Lung (tissue), 12 donors: ENCODE data around the gene SDK1. TPM values are rescaled to one million over a fixed set of nuclear protein-coding genes. Genes with fewer than 3 reads are reported as not detected.

ENCODE experiments used
- ATAC-seq: fragments of 200-7000 bp; cut with Tn5 transposase; one replicate; pipeline ENCODE4 v1.9.1; 2020; ENCODE audit warnings: moderate number of reproducible peaks; ENCODE audit not compliant: insufficient read depth, low FRiP score
- DNase-seq, 3 donors: peaks; one replicate each; pipeline ENCODE4 v3.0.0-alpha.2; 2013 to 2017
- H3K27ac ChIP-seq, 2 donors: one replicate each; pipeline ENCODE4 v1.5.1; 2013; ENCODE audit warnings: mild to moderate bottlenecking in 2 of 2, moderate library complexity in 2 of 2, control low read depth in 1 of 2, inconsistent platforms in 1 of 2, low read depth in 1 of 2, low read length in 1 of 2
- H3K27me3 ChIP-seq, 3 donors: one replicate each; pipeline ENCODE4 v1.5.1; 2013; ENCODE audit warnings: low read length in 2 of 3; ENCODE audit not compliant: control insufficient read depth in 3 of 3, insufficient read depth in 3 of 3
- H3K36me3 ChIP-seq, 4 donors: one replicate each; pipeline ENCODE4 v1.5.1; 2013; ENCODE audit warnings: low read length in 4 of 4, mild to moderate bottlenecking in 1 of 4, moderate library complexity in 1 of 4; ENCODE audit not compliant: control insufficient read depth in 4 of 4, insufficient read depth in 4 of 4
- H3K4me1 ChIP-seq, 5 donors: one replicate each; pipeline ENCODE4 v1.5.1; 2013; ENCODE audit warnings: low read length in 5 of 5, mild to moderate bottlenecking in 2 of 5, moderate library complexity in 1 of 5; ENCODE audit not compliant: control insufficient read depth in 5 of 5, insufficient read depth in 5 of 5
- H3K4me3 ChIP-seq: one replicate; pipeline ENCODE4 v1.5.1; 2013; ENCODE audit warnings: mild to moderate bottlenecking, control low read depth, moderate library complexity
- H3K9ac ChIP-seq, 2 donors: one replicate each; pipeline ENCODE4 v1.5.1; 2013; ENCODE audit warnings: low read length in 2 of 2, control low read depth in 1 of 2; ENCODE audit not compliant: insufficient read depth in 1 of 2
- H3K9me3 ChIP-seq, 4 donors: one replicate each; pipeline ENCODE4 v1.5.1; 2013; ENCODE audit warnings: low read length in 3 of 4, mild to moderate bottlenecking in 1 of 4, moderate library complexity in 1 of 4; ENCODE audit not compliant: control insufficient read depth in 4 of 4, insufficient read depth in 3 of 4
- WGBS, 2 donors: extraction: QIAGEN DNeasy Blood & Tissue Kit; methylation state at CpG; one replicate each; pipeline ENCODE4 v1.1.7; 2013; 5-methylcytosine and 5-hydroxymethylcytosine counted together
- polyA plus RNA-seq, 2 donors: library from polyadenylated mRNA; stranded (reverse); fragments of 200-250 nt; gene quantifications; one replicate each; pipeline ENCODE4 v1.2.1, GENCODE V29; 2013
- total RNA-seq, 2 donors: library from RNA; depleted of rRNA in 1 of 2; stranded (reverse); fragments of >200 nt in 1 of 2; gene quantifications; one replicate each; pipeline ENCODE4 v1.2.1, GENCODE V29; 2014 to 2021
- TF ChIP-seq, protein P1 (sequence below): IDR thresholded peaks from 2 replicates; pipeline ENCODE4 v1.5.1; 2012; ENCODE audit warnings: mild to moderate bottlenecking; ENCODE audit errors: control extremely low read depth, extremely low read depth
- donor health status: control.
- donor health status: control.
- donor health status: Bipolar disorder and iron deficiency.
- donor health status: healthy.
- donor health status: DM: yes; HTN: yes; CAD: no.

Gene SDK1
- total and polyA plus RNA-seq, 4 donors = 3.7 to 30.1 (median 12.7) TPM

DNA sequence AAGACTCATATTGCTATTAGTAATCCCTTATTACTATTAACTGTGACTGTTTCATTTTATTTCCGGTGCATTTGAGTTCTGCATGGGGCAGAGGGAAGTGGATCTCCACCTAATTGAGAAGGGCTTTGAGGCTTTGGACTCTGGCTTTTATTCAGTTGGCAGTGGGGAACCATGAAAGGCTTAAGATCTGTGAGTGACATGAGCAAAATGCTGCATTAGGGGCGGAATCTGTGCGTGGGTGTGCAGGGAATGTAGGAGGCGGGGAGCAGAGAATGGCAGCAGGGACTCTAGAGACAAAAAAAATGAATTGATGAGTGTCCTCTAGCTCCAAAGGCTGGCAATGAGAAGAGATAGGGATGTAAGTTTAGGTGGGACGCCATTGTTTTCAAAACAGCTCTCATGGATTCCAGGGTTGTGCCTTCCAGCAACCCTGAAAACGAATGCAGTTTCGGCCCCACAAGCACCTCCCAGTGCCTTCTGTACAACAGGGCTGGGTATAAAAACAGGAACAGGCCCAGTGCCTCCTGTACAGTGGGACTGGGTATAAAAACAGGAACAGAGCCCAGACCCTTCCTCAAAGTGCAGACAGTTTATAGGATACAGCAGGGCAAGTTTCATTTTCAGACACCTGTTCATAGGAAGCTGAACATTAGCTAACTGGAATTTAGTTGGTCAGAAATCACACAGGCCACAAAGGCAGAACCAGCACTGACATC is 717.7 kb downstream of the SDK1 start:
- peaks cover 0 to 19% (median 7%) of the 10 kb centered on the region in 4 donors for H3K9me3 ChIP-seq
- DNase-seq (no peak), ATAC-seq (no peak)
- no peak overlapping the region for H3K9ac ChIP-seq
- H3K27ac ChIP-seq = no peak overlapping the region
- WGBS, 2 donors = 92 to 93% methylated on average over 7 of the region's 7 CpGs
- H3K27me3 ChIP-seq = no peaks in the 10 kb centered on the region
- no peak overlapping the region for H3K4me3 ChIP-seq
- peaks cover 0 to 19% (median 0%) of the 10 kb centered on the region in 5 donors for H3K4me1 ChIP-seq
- TF ChIP-seq, protein P1, sequence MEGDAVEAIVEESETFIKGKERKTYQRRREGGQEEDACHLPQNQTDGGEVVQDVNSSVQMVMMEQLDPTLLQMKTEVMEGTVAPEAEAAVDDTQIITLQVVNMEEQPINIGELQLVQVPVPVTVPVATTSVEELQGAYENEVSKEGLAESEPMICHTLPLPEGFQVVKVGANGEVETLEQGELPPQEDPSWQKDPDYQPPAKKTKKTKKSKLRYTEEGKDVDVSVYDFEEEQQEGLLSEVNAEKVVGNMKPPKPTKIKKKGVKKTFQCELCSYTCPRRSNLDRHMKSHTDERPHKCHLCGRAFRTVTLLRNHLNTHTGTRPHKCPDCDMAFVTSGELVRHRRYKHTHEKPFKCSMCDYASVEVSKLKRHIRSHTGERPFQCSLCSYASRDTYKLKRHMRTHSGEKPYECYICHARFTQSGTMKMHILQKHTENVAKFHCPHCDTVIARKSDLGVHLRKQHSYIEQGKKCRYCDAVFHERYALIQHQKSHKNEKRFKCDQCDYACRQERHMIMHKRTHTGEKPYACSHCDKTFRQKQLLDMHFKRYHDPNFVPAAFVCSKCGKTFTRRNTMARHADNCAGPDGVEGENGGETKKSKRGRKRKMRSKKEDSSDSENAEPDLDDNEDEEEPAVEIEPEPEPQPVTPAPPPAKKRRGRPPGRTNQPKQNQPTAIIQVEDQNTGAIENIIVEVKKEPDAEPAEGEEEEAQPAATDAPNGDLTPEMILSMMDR = no peak
- H3K36me3 ChIP-seq = peaks cover 0 to 9% (median 1%) of the 10 kb centered on the region in 4 donors

- Histone ChIP-seq H3K27ac (no peak overlapping the region), H3K4me3 (no peak overlapping the region), H3K36me3 (peaks cover 0 to 9% (median 1%) of the 10 kb centered on the region in 4 donors), H3K4me1 (peaks cover 0 to 9% (median 0%) of the 10 kb centered on the region in 5 donors), H3K9ac (no peak overlapping the region), H3K9me3 (peaks cover 0 to 19% (median 7%) of the 10 kb centered on the region in 4 donors), H3K27me3 (no peaks in the 10 kb centered on the region)
- TF ChIP-seq, protein P1 = no peak
- DNase-seq (no peak), ATAC-seq (no peak)
- WGBS, 2 donors = 91 to 95% methylated on average over 11 of the region's 11 CpGs
Observed at GRCh38 chr7:4020086-4020485, 719.0 kb downstream of the SDK1 start.

DNA sequence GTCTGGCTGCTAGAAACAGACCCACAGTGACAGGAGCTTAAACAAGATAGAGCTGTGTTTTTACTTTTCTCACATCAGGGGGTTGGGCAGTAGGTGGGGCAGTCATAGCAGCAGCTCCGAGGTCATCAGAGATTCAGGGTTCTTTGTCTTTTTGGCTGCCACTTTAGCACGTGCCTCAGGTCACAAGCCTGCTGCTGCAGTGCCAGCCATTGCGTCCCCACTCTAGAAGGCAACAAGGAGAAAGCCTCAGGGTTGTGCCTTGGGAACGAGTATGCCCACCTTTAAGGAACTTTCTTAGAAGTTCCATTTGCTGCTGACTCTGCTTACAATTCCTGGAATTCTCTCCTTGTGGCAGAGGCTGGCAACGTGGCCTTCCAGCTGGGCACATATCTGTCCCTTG is 720.4 kb downstream of the SDK1 start:
- H3K4me1 ChIP-seq = peaks cover 0 to 9% (median 0%) of the 10 kb centered on the region in 5 donors
- H3K4me3 ChIP-seq = no peak overlapping the region
- H3K36me3 ChIP-seq = peaks cover 0 to 9% (median 1%) of the 10 kb centered on the region in 4 donors
- no peaks in the 10 kb centered on the region for H3K27me3 ChIP-seq
- TF ChIP-seq, protein P1 = no peak
- no peak overlapping the region for H3K27ac ChIP-seq
- peaks cover 0 to 19% (median 7%) of the 10 kb centered on the region in 4 donors for H3K9me3 ChIP-seq
- ATAC-seq (no peak), DNase-seq (no peak)
- WGBS, 2 donors = 88 to 89% methylated on average over 5 of the region's 5 CpGs
- H3K9ac ChIP-seq = no peak overlapping the region
